Measurements from ENCODE around the gene SYNGAP1. TPM values are rescaled to one million over a fixed set of nuclear protein-coding genes. Genes with fewer than 3 reads are reported as not detected.
A peak's percentile ranks its signal among the peaks of the same experiment; 100 is the strongest.

The SYNGAP1 gene
- polyA plus RNA-seq, 2 donors, result 4.1 to 18.2 TPM

- no peak overlapping the region for H3K4me3 ChIP-seq (ENCODE audit: low read depth in 1 of 2, low read length in 2 of 2)
- WGBS, 2 donors, result 90 to 91% methylated on average over 9 to 10 of the region's 10 CpGs
- peaks cover 5 to 29% of the 10 kb centered on the region in 2 donors for H3K36me3 ChIP-seq (ENCODE audit: control insufficient read depth in 2 of 2, insufficient read depth in 2 of 2, low read length in 1 of 2)
- no peak overlapping the region for H3K27ac ChIP-seq (ENCODE audit: low read depth in 2 of 2, low read length in 1 of 2)
- no peaks in the 10 kb centered on the region for H3K9me3 ChIP-seq (ENCODE audit: control insufficient read depth in 2 of 2, insufficient read depth in 1 of 2, low read depth in 1 of 2, low read length in 1 of 2)
- peaks cover 3 to 5% of the 10 kb centered on the region in 2 donors for H3K4me1 ChIP-seq (ENCODE audit: control insufficient read depth in 2 of 2, insufficient read depth in 2 of 2, low read length in 1 of 2)
- no peaks in the 10 kb centered on the region for H3K27me3 ChIP-seq (ENCODE audit: control insufficient read depth in 1 of 2, insufficient read depth in 2 of 2, low read length in 2 of 2)
Measured at GRCh38 chr6:33412140-33413009, 7.5 kb upstream of the SYNGAP1 start.

DNA sequence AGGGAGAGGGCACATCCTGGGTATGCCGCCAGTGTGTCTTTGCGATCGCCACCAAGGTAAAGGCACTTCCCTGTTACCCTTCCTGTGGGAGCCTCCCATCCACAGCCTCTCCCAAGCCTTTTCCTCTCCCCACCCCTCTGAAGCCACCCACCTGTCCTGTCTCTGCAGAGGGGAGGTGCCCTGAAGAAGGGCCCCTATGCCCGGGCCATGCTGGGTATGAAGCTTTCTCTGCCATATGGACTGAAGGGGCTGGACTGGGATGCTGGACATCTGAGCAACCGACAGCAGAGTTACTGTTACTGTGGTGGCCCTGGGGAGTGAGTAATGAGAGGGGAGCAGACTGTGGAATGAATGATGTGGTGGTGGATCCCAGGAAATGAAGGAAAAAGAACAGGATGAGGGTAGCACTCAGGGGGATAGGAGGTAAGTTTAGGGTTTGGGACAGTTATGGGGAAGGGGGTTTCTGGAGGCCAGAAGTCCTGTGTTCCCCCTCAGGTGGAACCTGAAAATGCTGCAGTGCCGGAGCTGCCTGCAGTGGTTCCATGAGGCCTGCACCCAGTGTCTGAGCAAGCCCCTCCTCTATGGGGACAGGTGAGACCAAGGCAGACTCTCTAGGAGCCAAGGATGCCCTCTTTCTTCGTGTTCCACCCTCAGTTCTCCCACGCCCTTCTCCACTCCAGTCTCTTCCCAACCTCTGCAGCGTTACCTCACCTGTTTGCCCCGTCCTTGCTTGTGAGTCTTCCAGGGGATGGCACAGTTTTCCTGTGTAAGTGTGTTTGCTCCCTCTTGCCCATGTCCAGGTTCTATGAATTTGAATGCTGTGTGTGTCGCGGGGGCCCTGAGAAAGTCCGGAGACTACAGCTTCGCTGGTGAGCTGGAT lies 6.4 kb upstream of the SYNGAP1 start:
- H3K4me3 ChIP-seq (ENCODE audit: low read depth in 1 of 2, low read length in 2 of 2), result no peak overlapping the region
- peaks cover 5 to 29% of the 10 kb centered on the region in 2 donors for H3K36me3 ChIP-seq (ENCODE audit: control insufficient read depth in 2 of 2, insufficient read depth in 2 of 2, low read length in 1 of 2)
- WGBS, 2 donors, result 81 to 87% methylated on average over 14 of the region's 14 CpGs
- H3K27me3 ChIP-seq (ENCODE audit: control insufficient read depth in 1 of 2, insufficient read depth in 2 of 2, low read length in 2 of 2), result no peaks in the 10 kb centered on the region
- peak overlapping the region in 1 of 2 donors; percentile 19 for H3K27ac ChIP-seq (ENCODE audit: low read depth in 2 of 2, low read length in 1 of 2)
- no peaks in the 10 kb centered on the region for H3K9me3 ChIP-seq (ENCODE audit: control insufficient read depth in 2 of 2, insufficient read depth in 1 of 2, low read depth in 1 of 2, low read length in 1 of 2)
- H3K4me1 ChIP-seq (ENCODE audit: control insufficient read depth in 2 of 2, insufficient read depth in 2 of 2, low read length in 1 of 2), result peaks cover 3 to 6% of the 10 kb centered on the region in 2 donors

DNA sequence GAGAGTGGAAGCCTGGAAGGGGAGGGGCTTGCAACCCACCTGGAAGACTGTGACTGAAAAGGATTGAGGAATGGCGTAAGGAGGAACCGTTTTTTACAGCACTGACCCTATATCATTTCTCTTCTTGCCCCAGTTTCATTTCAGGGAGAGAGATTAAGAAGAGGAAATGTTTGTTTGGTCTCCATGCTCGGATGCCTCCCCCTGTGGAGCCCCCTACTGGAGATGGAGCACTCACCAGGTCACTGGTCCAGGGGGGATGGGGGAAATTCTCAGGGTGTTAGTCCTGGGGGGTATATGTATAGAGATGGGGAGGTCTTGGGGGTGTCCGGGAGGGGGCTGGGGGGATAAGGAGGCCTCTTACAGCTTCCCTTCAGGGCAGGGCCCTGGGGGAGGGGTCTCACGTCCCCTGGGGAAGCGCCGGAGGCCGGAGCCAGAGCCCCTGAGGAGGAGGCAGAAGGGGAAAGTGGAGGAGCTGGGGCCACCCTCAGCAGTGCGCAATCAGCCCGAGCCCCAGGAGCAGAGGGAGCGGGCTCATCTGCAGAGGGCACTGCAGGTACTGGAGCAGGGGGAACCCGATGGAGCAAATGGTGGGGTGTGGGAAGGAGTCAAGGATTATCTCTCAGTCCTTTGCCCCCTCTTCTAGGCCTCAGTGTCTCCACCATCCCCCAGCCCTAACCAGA lies 5.1 kb upstream of the SYNGAP1 start:
- Histone ChIP-seq H3K27ac (ENCODE audit: low read depth in 2 of 2, low read length in 1 of 2) (no peak overlapping the region), H3K4me1 (ENCODE audit: control insufficient read depth in 2 of 2, insufficient read depth in 2 of 2, low read length in 1 of 2) (peaks cover 3 to 9% of the 10 kb centered on the region in 2 donors), H3K36me3 (ENCODE audit: control insufficient read depth in 2 of 2, insufficient read depth in 2 of 2, low read length in 1 of 2) (peaks cover 5 to 29% of the 10 kb centered on the region in 2 donors), H3K4me3 (ENCODE audit: low read depth in 1 of 2, low read length in 2 of 2) (no peak overlapping the region), H3K27me3 (ENCODE audit: control insufficient read depth in 1 of 2, insufficient read depth in 2 of 2, low read length in 2 of 2) (no peaks in the 10 kb centered on the region), H3K9me3 (ENCODE audit: control insufficient read depth in 2 of 2, insufficient read depth in 1 of 2, low read depth in 1 of 2, low read length in 1 of 2) (no peaks in the 10 kb centered on the region)
- 69 to 73% methylated on average over 12 of the region's 12 CpGs for WGBS, 2 donors

GRCh38 chr6:33415831-33416230 lies 4.0 kb upstream of the SYNGAP1 start:
- H3K4me1 ChIP-seq (ENCODE audit: control insufficient read depth in 2 of 2, insufficient read depth in 2 of 2, low read length in 1 of 2), result peaks cover 3 to 9% of the 10 kb centered on the region in 2 donors
- H3K27me3 ChIP-seq (ENCODE audit: control insufficient read depth in 1 of 2, insufficient read depth in 2 of 2, low read length in 2 of 2), result no peaks in the 10 kb centered on the region
- no peak overlapping the region for H3K27ac ChIP-seq (ENCODE audit: low read depth in 2 of 2, low read length in 1 of 2)
- peaks cover 5 to 29% of the 10 kb centered on the region in 2 donors for H3K36me3 ChIP-seq (ENCODE audit: control insufficient read depth in 2 of 2, insufficient read depth in 2 of 2, low read length in 1 of 2)
- WGBS, 2 donors, result 67 to 69% methylated on average over 9 of the region's 9 CpGs
- H3K9me3 ChIP-seq (ENCODE audit: control insufficient read depth in 2 of 2, insufficient read depth in 1 of 2, low read depth in 1 of 2, low read length in 1 of 2), result no peaks in the 10 kb centered on the region
- no peak overlapping the region for H3K4me3 ChIP-seq (ENCODE audit: low read depth in 1 of 2, low read length in 2 of 2)

- H3K4me1 ChIP-seq (ENCODE audit: control insufficient read depth in 2 of 2, insufficient read depth in 2 of 2, low read length in 1 of 2), result peaks cover 3 to 9% of the 10 kb centered on the region in 2 donors
Measured at GRCh38 chr6:33416386-33417127, 3.3 kb upstream of the SYNGAP1 start.

GRCh38 chr6:33417128-33417902 lies 2.5 kb upstream of the SYNGAP1 start:
- H3K36me3 ChIP-seq (ENCODE audit: control insufficient read depth in 2 of 2, insufficient read depth in 2 of 2, low read length in 1 of 2), result peaks cover 5 to 27% of the 10 kb centered on the region in 2 donors
- H3K4me1 ChIP-seq (ENCODE audit: control insufficient read depth in 2 of 2, insufficient read depth in 2 of 2, low read length in 1 of 2), result peaks cover 0 to 9% of the 10 kb centered on the region in 2 donors

More at GRCh38 chr6:33416386-33417127, 3.3 kb upstream of the SYNGAP1 start:
- 37 to 39% methylated on average over 12 of the region's 12 CpGs for WGBS, 2 donors
- no peaks in the 10 kb centered on the region for H3K9me3 ChIP-seq (ENCODE audit: control insufficient read depth in 2 of 2, insufficient read depth in 1 of 2, low read depth in 1 of 2, low read length in 1 of 2)
- H3K27ac ChIP-seq (ENCODE audit: low read depth in 2 of 2, low read length in 1 of 2), result peak overlapping the region; percentile 92 to 94
- H3K27me3 ChIP-seq (ENCODE audit: control insufficient read depth in 1 of 2, insufficient read depth in 2 of 2, low read length in 2 of 2), result no peaks in the 10 kb centered on the region
- H3K36me3 ChIP-seq (ENCODE audit: control insufficient read depth in 2 of 2, insufficient read depth in 2 of 2, low read length in 1 of 2), result peaks cover 5 to 29% of the 10 kb centered on the region in 2 donors
- H3K4me3 ChIP-seq (ENCODE audit: low read depth in 1 of 2, low read length in 2 of 2), result peak overlapping the region; percentile 56 to 62

GRCh38 chr6:33417903-33418689 lies 1.8 kb upstream of the SYNGAP1 start, which contains the start of gene CUTA:
Gene CUTA (minus strand): TSS chr6:33418107. CDS start chr6:33418000, 107 bp downstream.
- Histone ChIP-seq H3K27me3 (ENCODE audit: control insufficient read depth in 1 of 2, insufficient read depth in 2 of 2, low read length in 2 of 2) (no peaks in the 10 kb centered on the region), H3K9me3 (ENCODE audit: control insufficient read depth in 2 of 2, insufficient read depth in 1 of 2, low read depth in 1 of 2, low read length in 1 of 2) (no peaks in the 10 kb centered on the region), H3K4me3 (ENCODE audit: low read depth in 1 of 2, low read length in 2 of 2) (peak within 1 kb of the TSS; percentile 56 to 62), H3K27ac (ENCODE audit: low read depth in 2 of 2, low read length in 1 of 2) (peak within 1 kb of the TSS; percentile 93 to 94), H3K36me3 (ENCODE audit: control insufficient read depth in 2 of 2, insufficient read depth in 2 of 2, low read length in 1 of 2) (peaks cover 5 to 21% of the 10 kb centered on the region in 2 donors), H3K4me1 (ENCODE audit: control insufficient read depth in 2 of 2, insufficient read depth in 2 of 2, low read length in 1 of 2) (peaks cover 0 to 8% of the 10 kb centered on the region in 2 donors)
- 0% methylated on average over 51 of the region's 51 CpGs for WGBS, 2 donors

More at GRCh38 chr6:33417128-33417902, 2.5 kb upstream of the SYNGAP1 start:
- no peaks in the 10 kb centered on the region for H3K9me3 ChIP-seq (ENCODE audit: control insufficient read depth in 2 of 2, insufficient read depth in 1 of 2, low read depth in 1 of 2, low read length in 1 of 2)
- peak overlapping the region; percentile 92 to 94 for H3K27ac ChIP-seq (ENCODE audit: low read depth in 2 of 2, low read length in 1 of 2)
- peak overlapping the region; percentile 56 to 62 for H3K4me3 ChIP-seq (ENCODE audit: low read depth in 1 of 2, low read length in 2 of 2)
- H3K27me3 ChIP-seq (ENCODE audit: control insufficient read depth in 1 of 2, insufficient read depth in 2 of 2, low read length in 2 of 2), result no peaks in the 10 kb centered on the region
- 1% methylated on average over 25 of the region's 25 CpGs for WGBS, 2 donors

All from esophagus (tissue), 2 donors.